Mucosa of descending colon (tissue), 3 donors: ENCODE measurements around the gene CDC42BPA. TPM values are rescaled to one million over a fixed set of nuclear protein-coding genes. Genes with fewer than 3 reads are reported as not detected.

Experiments
- ATAC-seq: fragments of 200-7000 bp; cut with Tn5 transposase; one replicate; pipeline ENCODE4 v1.9.1; 2020; ENCODE audit warnings: mild to moderate bottlenecking, moderate library complexity
- DNase-seq, 3 donors: peaks; one replicate each; pipeline ENCODE4 v3.0.0-alpha.2; 2020
- H3K36me3 ChIP-seq: fragments of 200-600 bp; one replicate; pipeline ENCODE4 v1.8.0; 2021; ENCODE audit warnings: low read depth, mild to moderate bottlenecking
- H3K4me1 ChIP-seq: fragments of 200-600 bp; one replicate; pipeline ENCODE4 v1.8.0; 2021; ENCODE audit warnings: low read depth, mild to moderate bottlenecking
- H3K4me3 ChIP-seq: fragments of 200-600 bp; one replicate; pipeline ENCODE4 v1.8.0; 2021; ENCODE audit warnings: mild to moderate bottlenecking
- H3K9me3 ChIP-seq: fragments of 200-600 bp; one replicate; pipeline ENCODE4 v1.8.0; 2021; ENCODE audit warnings: mild to moderate bottlenecking
- CTCF ChIP-seq: fragments of 200-600 bp; IDR thresholded peaks from one replicate; pipeline ENCODE4 v1.8.0; 2022; ENCODE audit warnings: antibody characterized with exemption, mild to moderate bottlenecking
- intact Hi-C, 2 donors: fragments of 100-400 bp; cut with DNase I in 1 of 2; cut with micrococcal nuclease in 1 of 2; formaldehyde crosslinking; loops; one replicate each; pipeline versions ENCODE4 v1.11.0 to v1.11.1; 2022; cut with DNase I, micrococcal nuclease
- total RNA-seq, 3 donors: library from RNA; stranded (reverse); fragmentation: NEBNext Ultra II Directional in 2 of 3; extraction: Animal tissue kit (Norgen Biotek cat#: 25700) in 2 of 3; gene quantifications; one replicate each; pipeline versions ENCODE4 v1.2.1 to v1.2.4, GENCODE V29; 2021 to 2023
- donor health status: DM: no; HTN: no; CAD: no; lungs with moderate emphysema.
- donor health status: DM: no; HTN: no; CAD: no.
- donor health status: DM: no; HTN: yes; CAD: no.

The CDC42BPA gene
- total RNA-seq, 3 donors from 2014 or later: 32.6 to 70.7 (median 50.2) TPM

DNA sequence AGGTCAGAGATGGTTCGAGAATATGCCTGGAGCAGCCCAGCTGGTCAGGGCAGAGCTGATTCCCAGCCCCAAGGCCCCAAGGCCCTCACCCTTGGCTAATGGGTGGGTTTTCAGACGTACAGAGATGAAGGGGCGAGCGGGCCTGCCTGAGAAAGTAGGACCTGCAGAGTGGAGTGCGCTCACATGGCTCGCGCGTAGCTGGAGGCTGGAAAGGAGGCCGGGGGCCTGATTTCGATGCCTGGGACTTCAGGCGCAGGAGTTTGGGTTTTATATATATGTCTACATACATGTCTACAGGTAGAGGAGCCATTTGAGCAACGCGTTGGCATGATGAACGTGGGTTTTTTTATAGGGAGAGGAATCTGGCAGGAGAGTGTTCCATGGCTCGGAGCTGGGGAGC is 369.3 kb downstream of the CDC42BPA start:
- H3K4me1 ChIP-seq: peaks cover 31% of the 10 kb centered on the region
- no peak overlapping the region for H3K4me3 ChIP-seq
- ATAC-seq (no peak), DNase-seq (no peak)
- intact Hi-C loops: no loop called here
- no peaks in the 10 kb centered on the region for H3K36me3 ChIP-seq
- TF ChIP-seq CTCF: no peak
- H3K9me3 ChIP-seq: no peaks in the 10 kb centered on the region

GRCh38 chr1:226948480-226948879 is 369.8 kb downstream of the CDC42BPA start:
- no peak for ATAC-seq
- DNase-seq: no peak
- H3K4me3 ChIP-seq: no peak overlapping the region
- TF ChIP-seq CTCF: no peak
- no peaks in the 10 kb centered on the region for H3K36me3 ChIP-seq
- H3K9me3 ChIP-seq: no peaks in the 10 kb centered on the region
- H3K4me1 ChIP-seq: peaks cover 36% of the 10 kb centered on the region
- intact Hi-C loops: no loop called here

- DNase-seq (no peak), ATAC-seq (no peak)
- Histone ChIP-seq H3K4me3 (no peak overlapping the region), H3K36me3 (no peaks in the 10 kb centered on the region), H3K9me3 (no peaks in the 10 kb centered on the region), H3K4me1 (peaks cover 37% of the 10 kb centered on the region)
- no peak for TF ChIP-seq CTCF
- intact Hi-C loops: no loop called here
Observed at GRCh38 chr1:226948051-226948450, 370.2 kb downstream of the CDC42BPA start.

- peaks cover 46% of the 10 kb centered on the region for H3K4me1 ChIP-seq
- ATAC-seq: peak; percentile 3
- intact Hi-C loops: no loop called here
Observed at GRCh38 chr1:226946841-226947240, 371.5 kb downstream of the CDC42BPA start.

DNA sequence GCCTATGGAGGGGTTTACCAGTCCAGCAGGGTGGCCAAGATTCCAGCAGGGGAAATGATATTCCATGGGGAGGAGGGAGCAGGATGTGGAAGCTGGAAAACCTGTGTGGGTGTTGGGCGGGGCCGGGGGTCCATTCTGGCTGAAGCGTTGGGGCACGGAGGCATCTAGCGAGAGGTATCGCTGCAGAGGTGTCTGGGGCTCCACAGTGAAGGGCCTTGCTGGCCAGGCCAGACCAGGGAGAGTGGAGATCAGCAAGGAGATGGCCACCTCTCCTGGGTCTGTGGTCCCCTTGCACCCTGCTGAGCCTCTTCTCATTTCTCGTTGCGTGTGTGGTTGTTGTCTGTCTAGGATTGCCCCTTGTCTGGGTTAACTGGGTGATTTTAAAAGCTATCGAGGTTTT is 372.0 kb downstream of the CDC42BPA start:
- DNase-seq: peak in 1 of 3 donors; percentile 44
- no peak for ATAC-seq
- H3K36me3 ChIP-seq: no peaks in the 10 kb centered on the region
- no peak overlapping the region for H3K4me3 ChIP-seq
- peaks cover 47% of the 10 kb centered on the region for H3K4me1 ChIP-seq
- no peaks in the 10 kb centered on the region for H3K9me3 ChIP-seq
- no peak for TF ChIP-seq CTCF
- intact Hi-C loops: no loop called here

More at GRCh38 chr1:226946841-226947240, 371.5 kb downstream of the CDC42BPA start:
- Histone ChIP-seq H3K9me3 (no peaks in the 10 kb centered on the region), H3K36me3 (no peaks in the 10 kb centered on the region), H3K4me3 (no peak overlapping the region)
- TF ChIP-seq CTCF: no peak
- no peak for DNase-seq

DNA sequence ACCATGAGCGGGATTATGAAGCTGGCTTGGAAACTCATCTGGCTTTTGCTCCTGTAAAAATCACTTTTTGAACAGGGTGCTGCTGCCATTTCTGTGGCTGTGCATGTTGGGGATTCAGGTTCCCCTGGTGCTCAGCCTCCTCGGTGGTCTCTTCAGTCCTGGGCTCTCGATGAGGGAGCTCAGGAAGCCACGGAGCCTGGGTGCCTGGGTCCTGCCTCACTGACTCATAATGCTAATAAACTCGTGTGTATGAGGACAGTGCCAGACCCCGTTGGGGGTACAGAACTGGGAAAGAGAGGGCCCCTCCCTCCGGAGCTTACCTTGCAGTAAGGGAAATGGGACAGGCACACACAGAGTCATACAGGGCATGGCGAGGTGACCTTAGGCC is 372.4 kb downstream of the CDC42BPA start:
- ATAC-seq (no peak), DNase-seq (no peak)
- H3K4me3 ChIP-seq: no peak overlapping the region
- intact Hi-C loops: no loop called here
- peaks cover 52% of the 10 kb centered on the region for H3K4me1 ChIP-seq
- H3K36me3 ChIP-seq: no peaks in the 10 kb centered on the region
- no peaks in the 10 kb centered on the region for H3K9me3 ChIP-seq
- no peak for TF ChIP-seq CTCF
